Endothelial cell of umbilical vein (primary cell): ENCODE measurements around the gene PRDX3. TPM values are rescaled to one million over a fixed set of nuclear protein-coding genes. Genes with fewer than 3 reads are reported as not detected.

ENCODE experiments used
- BruUV-seq: library from RNA; stranded (reverse); fragments of 400-500 nt; replicated peaks from 2 replicates; lab custom pipeline; 2021; lab: Mats Ljungman, UMichigan
- CTCF ChIA-PET: fragments of 300-600, 350-600 bp; sonication (Branson Sonifier 250); formaldehyde crosslinking; loops from one replicate; lab custom pipeline; 2021; ENCODE audit warnings: antibody characterized with exemption, inconsistent platforms; lab: Charles Lee
- POLR2A ChIA-PET: fragments of 300-600, 350-600 bp; sonication (Branson Sonifier 250); formaldehyde crosslinking; loops from one replicate; lab custom pipeline; 2021; ENCODE audit warnings: antibody characterized with exemption, inconsistent platforms; lab: Charles Lee
- DNase-seq: peaks from one replicate; pipeline ENCODE4 v3.0.0-alpha.2; 2011; ENCODE audit warnings: low read depth, low spot score
- FAIRE-seq: peaks from 2 replicates; lab custom pipeline; 2011; peaks lifted over from hg19 to GRCh38; lab: Jason Lieb, UNC
- H2AFZ ChIP-seq: 2 replicates; pipeline ENCODE4 v1.6.0; 2012; ENCODE audit warnings: low read depth, low read length, control low read depth, inconsistent platforms
- H3K27ac ChIP-seq: 2 replicates; pipeline ENCODE4 v1.5.1; 2011; ENCODE audit warnings: low read depth, mild to moderate bottlenecking, control low read depth, low read length, moderate library complexity; ENCODE audit not compliant: insufficient read depth
- H3K27me3 ChIP-seq, 2 experiments: 2 replicates each; pipeline versions ENCODE4 v1.6.0 to v1.6.1; 2011; ENCODE audit warnings: low read length in 2 of 2, mixed read lengths in 1 of 2; ENCODE audit not compliant: control insufficient read depth in 2 of 2, insufficient read depth in 2 of 2
- H3K36me3 ChIP-seq, 2 experiments: 2 replicates in 1 of 2; 3 replicates in 1 of 2; pipeline ENCODE4 v1.5.1; 2011; ENCODE audit warnings: low read length in 2 of 2, mild to moderate bottlenecking in 1 of 2, moderate library complexity in 1 of 2; ENCODE audit not compliant: control insufficient read depth in 2 of 2, insufficient read depth in 2 of 2; ENCODE audit errors: extremely low read depth in 1 of 2
- H3K4me1 ChIP-seq: 3 replicates; pipeline ENCODE4 v1.5.1; 2011; ENCODE audit warnings: mild to moderate bottlenecking, low read length; ENCODE audit not compliant: control insufficient read depth, insufficient read depth; ENCODE audit errors: extremely low read depth
- H3K4me2 ChIP-seq: 2 replicates; pipeline ENCODE4 v1.6.1; 2011; ENCODE audit warnings: low read length, control low read depth, mixed read lengths; ENCODE audit not compliant: insufficient read depth
- H3K4me3 ChIP-seq, 3 experiments: fragments of 200-600 bp in 1 of 3; sonication (generic), shearing (Covaris generic) in 1 of 3; replicated peaks in 1 of 3; 2 replicates each; pipeline ENCODE4 v1.5.1; 2011 to 2016; ENCODE audit warnings: control low read depth in 3 of 3, low read length in 3 of 3, mild to moderate bottlenecking in 2 of 3, inconsistent platforms in 1 of 3, low read depth in 1 of 3, moderate library complexity in 1 of 3; ENCODE audit not compliant: insufficient read depth in 1 of 3
- H3K79me2 ChIP-seq: 2 replicates; pipeline ENCODE4 v1.6.0; 2012; ENCODE audit warnings: low read length, inconsistent platforms; ENCODE audit not compliant: control insufficient read depth, insufficient read depth
- H3K9ac ChIP-seq: replicated peaks from 2 replicates; pipeline ENCODE3; 2011; ENCODE audit warnings: low read length, control low read depth; ENCODE audit not compliant: insufficient read depth; ENCODE audit errors: extremely low read depth
- H3K9me1 ChIP-seq: replicated peaks from 3 replicates; pipeline ENCODE4 v1.6.0; 2011; ENCODE audit warnings: mild to moderate bottlenecking, low read length; ENCODE audit not compliant: control insufficient read depth, insufficient read depth; ENCODE audit errors: extremely low read depth
- H3K9me3 ChIP-seq: replicated peaks from 2 replicates; pipeline ENCODE4 v1.5.1; 2012; ENCODE audit warnings: low read length, inconsistent platforms; ENCODE audit not compliant: control insufficient read depth, insufficient read depth
- H4K20me1 ChIP-seq: replicated peaks from 2 replicates; pipeline ENCODE3; 2011; ENCODE audit warnings: mild to moderate bottlenecking, low read length; ENCODE audit not compliant: control insufficient read depth, insufficient read depth; ENCODE audit errors: extremely low read depth
- EZH2 ChIP-seq: IDR thresholded peaks from 2 replicates; pipeline ENCODE4 v1.6.1; 2012; ENCODE audit warnings: borderline replicate concordance, low read depth, mild to moderate bottlenecking, moderate library complexity, low read length, inconsistent platforms; ENCODE audit not compliant: severe bottlenecking
- FOS ChIP-seq: IDR thresholded peaks from 2 replicates; pipeline ENCODE4 v1.6.1; 2011; ENCODE audit warnings: mild to moderate bottlenecking, low read length, moderate library complexity, borderline replicate concordance; ENCODE audit not compliant: insufficient read depth
- GATA2 ChIP-seq: IDR thresholded peaks from 2 replicates; pipeline ENCODE4 v1.7.0; 2011; ENCODE audit warnings: low read depth, mild to moderate bottlenecking, moderate library complexity, mixed read lengths, low read length; ENCODE audit not compliant: insufficient read length, insufficient read depth
- JUN ChIP-seq: IDR thresholded peaks from 2 replicates; pipeline ENCODE4 v1.6.1; 2011; ENCODE audit warnings: borderline replicate concordance, low read depth; ENCODE audit not compliant: insufficient read length, insufficient read depth
- MYC ChIP-seq: IDR thresholded peaks from one replicate; pipeline ENCODE4 v1.6.1; 2011; ENCODE audit warnings: mild to moderate bottlenecking, low read depth, low read length
- POLR2A ChIP-seq: IDR thresholded peaks from 2 replicates; pipeline ENCODE4 v1.6.1; 2012; ENCODE audit warnings: low read depth, mild to moderate bottlenecking, control low read depth, low read length
- POLR2AphosphoS5 ChIP-seq: IDR thresholded peaks from 2 replicates; pipeline ENCODE4 v1.6.1; 2012; ENCODE audit warnings: low read depth, mild to moderate bottlenecking, control low read depth, low read length, moderate library complexity; ENCODE audit not compliant: insufficient read depth
- dilution Hi-C: fragments of 300-500 bp; cut with MboI; formaldehyde crosslinking; loops from one replicate; pipeline ENCODE4 v1.15.0; 2019; ENCODE audit warnings: low sequenced_read_pairs; ENCODE audit not compliant: extremely low pct_ligation_motif_present
- intact Hi-C: fragments of 100-400 bp; cut with micrococcal nuclease; formaldehyde crosslinking; loops from one replicate; pipeline ENCODE4 v1.10.0; 2022
- polyA plus RNA-seq, 4 experiments: library from polyadenylated mRNA; depleted of rRNA in 3 of 4; stranded (reverse) in 3 of 4; unstranded in 1 of 4; fragments of >200 nt; gene quantifications; 2 replicates each; pipeline versions ENCODE4 v1.2.1 to v1.2.3, GENCODE V29; 2011 to 2012; ENCODE audit warnings: missing spikeins in 1 of 4
- total RNA-seq: library from RNA; stranded (reverse); gene quantifications from 2 replicates; pipeline ENCODE4 v1.2.3, GENCODE V29; 2021
- TF ChIP-seq, protein P1 (sequence below), 2 donors: IDR thresholded peaks; 1 replicate in 1 of 2; 2 replicates in 1 of 2; pipeline ENCODE4 v1.5.1; 2011; ENCODE audit warnings: low read length in 2 of 2, mild to moderate bottlenecking in 2 of 2, moderate library complexity in 2 of 2, control low read depth in 1 of 2, inconsistent platforms in 1 of 2, low read depth in 1 of 2; ENCODE audit not compliant: insufficient read depth in 1 of 2; ENCODE audit errors: extremely low read depth in 1 of 2
- TF ChIP-seq, protein P2 (sequence below): IDR thresholded peaks from 2 replicates; pipeline ENCODE4 v1.6.1; 2011; ENCODE audit not compliant: insufficient read depth, insufficient read length

Gene PRDX3
- total and polyA plus RNA-seq, 2 donors (not counting 3 experiments of a cell fraction or from before 2014, with no cell fraction given) = 123 to 124 TPM

DNA sequence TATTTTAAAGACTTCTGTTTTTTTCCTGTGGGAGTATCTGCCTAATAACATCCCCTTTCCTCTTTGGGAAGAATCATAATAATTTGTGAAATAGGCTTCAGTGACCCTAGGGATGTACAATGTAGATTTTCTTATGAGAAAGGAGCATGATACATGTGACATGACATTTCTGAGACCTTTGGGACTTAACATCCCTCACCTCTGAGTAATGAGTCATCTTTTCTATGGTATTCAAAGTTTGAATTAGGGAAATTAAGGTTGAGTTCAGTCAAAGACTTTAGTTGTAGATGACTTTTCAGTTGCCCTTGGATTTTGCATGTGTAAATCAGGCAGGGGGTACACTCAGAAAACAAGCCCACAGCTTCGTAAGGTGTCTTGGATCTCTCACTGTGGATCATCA lies 43.1 kb upstream of the PRDX3 start:
- no peaks in the 10 kb centered on the region for H3K36me3 ChIP-seq
- DNase-seq (no peak), FAIRE-seq (peak; percentile 37)
- no peaks in the 10 kb centered on the region for H3K9me3 ChIP-seq
- no peaks in the 10 kb centered on the region for H3K79me2 ChIP-seq
- ChIA-PET CTCF (interaction anchor here (1.2 to 2.6 kb wide), 4 partner anchors 9 to 196 kb away, joined by 3 to 9 read pairs (median 6); no protein-coding TSS in a partner anchor), POLR2A (no interaction called here)
- peak; percentile 9 for TF ChIP-seq JUN
- TF ChIP-seq MYC = no peak
- H3K4me3 ChIP-seq = no peak overlapping the region
- H2AFZ ChIP-seq = no peak overlapping the region
- dilution Hi-C loops (no loop called here), intact Hi-C loops (no loop called here)
- no peaks in the 10 kb centered on the region for H4K20me1 ChIP-seq
- no peaks in the 10 kb centered on the region for H3K27me3 ChIP-seq
- H3K4me1 ChIP-seq = no peaks in the 10 kb centered on the region
- no peaks in the 10 kb centered on the region for H3K9me1 ChIP-seq
- H3K9ac ChIP-seq = no peak overlapping the region
- H3K4me2 ChIP-seq = no peak overlapping the region
- BruUV-seq = no TSS peak
- H3K27ac ChIP-seq = no peak overlapping the region

DNA sequence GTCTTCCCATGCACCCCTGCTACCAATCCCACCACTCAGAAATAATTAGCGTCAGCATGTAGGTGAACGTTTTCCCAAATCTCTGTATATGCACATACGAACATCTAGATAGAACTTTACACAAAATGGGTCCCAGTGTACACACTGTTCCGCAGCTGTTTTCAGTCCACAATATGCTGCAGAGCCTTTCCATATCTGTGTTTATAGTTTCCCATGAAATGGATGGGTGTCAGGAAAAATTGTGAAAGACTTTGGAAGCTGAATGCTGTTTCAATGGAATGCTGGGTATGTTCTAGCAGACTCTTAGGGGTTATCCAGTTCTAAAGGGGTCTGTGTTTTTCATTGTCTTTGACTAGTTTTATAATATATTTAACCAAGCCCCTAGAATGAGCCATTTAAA lies 42.6 kb upstream of the PRDX3 start:
- ChIA-PET POLR2A (no interaction called here), CTCF (interaction anchor here (1.4 to 2.6 kb wide), 3 partner anchors 11 to 50 kb away, joined by 3 to 10 read pairs (median 7); no protein-coding TSS in a partner anchor)
- TF ChIP-seq POLR2A (no peak), FOS (no peak), MYC (no peak), POLR2AphosphoS5 (no peak), GATA2 (no peak), EZH2 (no peak), JUN (no peak)
- TF ChIP-seq, protein P1, sequence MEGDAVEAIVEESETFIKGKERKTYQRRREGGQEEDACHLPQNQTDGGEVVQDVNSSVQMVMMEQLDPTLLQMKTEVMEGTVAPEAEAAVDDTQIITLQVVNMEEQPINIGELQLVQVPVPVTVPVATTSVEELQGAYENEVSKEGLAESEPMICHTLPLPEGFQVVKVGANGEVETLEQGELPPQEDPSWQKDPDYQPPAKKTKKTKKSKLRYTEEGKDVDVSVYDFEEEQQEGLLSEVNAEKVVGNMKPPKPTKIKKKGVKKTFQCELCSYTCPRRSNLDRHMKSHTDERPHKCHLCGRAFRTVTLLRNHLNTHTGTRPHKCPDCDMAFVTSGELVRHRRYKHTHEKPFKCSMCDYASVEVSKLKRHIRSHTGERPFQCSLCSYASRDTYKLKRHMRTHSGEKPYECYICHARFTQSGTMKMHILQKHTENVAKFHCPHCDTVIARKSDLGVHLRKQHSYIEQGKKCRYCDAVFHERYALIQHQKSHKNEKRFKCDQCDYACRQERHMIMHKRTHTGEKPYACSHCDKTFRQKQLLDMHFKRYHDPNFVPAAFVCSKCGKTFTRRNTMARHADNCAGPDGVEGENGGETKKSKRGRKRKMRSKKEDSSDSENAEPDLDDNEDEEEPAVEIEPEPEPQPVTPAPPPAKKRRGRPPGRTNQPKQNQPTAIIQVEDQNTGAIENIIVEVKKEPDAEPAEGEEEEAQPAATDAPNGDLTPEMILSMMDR (IDR thresholded peaks at IDR 0.05; ENCODE audit: extremely low read depth in 1 of 2, insufficient read depth in 1 of 2, low read depth in 1 of 2, low read length in 2 of 2) = no peak
- TF ChIP-seq, protein P2, sequence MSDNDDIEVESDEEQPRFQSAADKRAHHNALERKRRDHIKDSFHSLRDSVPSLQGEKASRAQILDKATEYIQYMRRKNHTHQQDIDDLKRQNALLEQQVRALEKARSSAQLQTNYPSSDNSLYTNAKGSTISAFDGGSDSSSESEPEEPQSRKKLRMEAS = no peak
- intact Hi-C loops (no loop called here), dilution Hi-C loops (no loop called here)
- no peak overlapping the region for H3K27ac ChIP-seq
- no peaks in the 10 kb centered on the region for H3K27me3 ChIP-seq
- no peak overlapping the region for H2AFZ ChIP-seq
- H3K4me3 ChIP-seq = no peak overlapping the region
- H3K79me2 ChIP-seq = no peaks in the 10 kb centered on the region
- H3K4me1 ChIP-seq = no peaks in the 10 kb centered on the region
- no peak for FAIRE-seq
- H4K20me1 ChIP-seq = no peaks in the 10 kb centered on the region
- H3K9me1 ChIP-seq = no peaks in the 10 kb centered on the region
- H3K4me2 ChIP-seq = no peak overlapping the region
- H3K9me3 ChIP-seq = no peaks in the 10 kb centered on the region
- no peak for DNase-seq
- no TSS peak for BruUV-seq
- no peak overlapping the region for H3K9ac ChIP-seq
- H3K36me3 ChIP-seq = no peaks in the 10 kb centered on the region
